ENCODE results near the gene PLA2G2D. TPM values are rescaled to one million over a fixed set of nuclear protein-coding genes. Genes with fewer than 3 reads are reported as not detected.

Gene PLA2G2D
- not detected for total RNA-seq
- polyA plus RNA-seq: not detected

- H3K4me1 ChIP-seq (ENCODE audit: insufficient read depth): peaks cover 2% of the 10 kb centered on the region
- no peaks in the 10 kb centered on the region for H3K36me3 ChIP-seq (ENCODE audit: insufficient read depth)
- H3K27ac ChIP-seq (ENCODE audit: low read depth): no peak within 1 kb of the TSS
- DNase-seq (ENCODE audit: extremely low spot score): no peak
- no peak within 1 kb of the TSS for H3K4me3 ChIP-seq (ENCODE audit: low read depth, low read length)
- 91% methylated on average over 2 of the region's 2 CpGs for WGBS
Observed at GRCh38 chr1:20119347-20119746, at the start of gene PLA2G2D. Gene PLA2G2D, minus strand, starts transcription at chr1:20119536. Its CDS starts 38 bp downstream, at chr1:20119498.

- 68% methylated on average over 9 of the region's 9 CpGs for WGBS
- H3K36me3 ChIP-seq (ENCODE audit: insufficient read depth): no peaks in the 10 kb centered on the region
- no peak overlapping the region for H3K27ac ChIP-seq (ENCODE audit: low read depth)
Observed at GRCh38 chr1:20168564-20169491, 49.5 kb upstream of the PLA2G2D start.

GRCh38 chr1:20167126-20167525, 47.8 kb upstream of the PLA2G2D start:
- no peaks in the 10 kb centered on the region for H3K36me3 ChIP-seq (ENCODE audit: insufficient read depth)
- H3K4me1 ChIP-seq (ENCODE audit: insufficient read depth): no peaks in the 10 kb centered on the region
- H3K4me3 ChIP-seq (ENCODE audit: low read depth, low read length): no peak overlapping the region
- no peak for DNase-seq (ENCODE audit: extremely low spot score)
- H3K27ac ChIP-seq (ENCODE audit: low read depth): no peak overlapping the region
- 81% methylated on average over 8 of the region's 8 CpGs for WGBS

More at GRCh38 chr1:20168564-20169491, 49.5 kb upstream of the PLA2G2D start:
- DNase-seq (ENCODE audit: extremely low spot score): no peak
- H3K4me1 ChIP-seq (ENCODE audit: insufficient read depth): no peaks in the 10 kb centered on the region
- H3K4me3 ChIP-seq (ENCODE audit: low read depth, low read length): no peak overlapping the region

- 66% methylated on average over 17 of the region's 17 CpGs for WGBS
- DNase-seq (ENCODE audit: extremely low spot score): no peak
- no peaks in the 10 kb centered on the region for H3K4me1 ChIP-seq (ENCODE audit: insufficient read depth)
- no peaks in the 10 kb centered on the region for H3K36me3 ChIP-seq (ENCODE audit: insufficient read depth)
- no peak overlapping the region for H3K4me3 ChIP-seq (ENCODE audit: low read depth, low read length)
- H3K27ac ChIP-seq (ENCODE audit: low read depth): no peak overlapping the region
Observed at GRCh38 chr1:20166051-20166450, 46.7 kb upstream of the PLA2G2D start.

GRCh38 chr1:20165522-20165951, 46.2 kb upstream of the PLA2G2D start:
- 91% methylated on average over 16 of the region's 16 CpGs for WGBS
- no peak for DNase-seq (ENCODE audit: extremely low spot score)

GRCh38 chr1:20164694-20165202, 45.4 kb upstream of the PLA2G2D start:
- 48% methylated on average over 15 of the region's 15 CpGs for WGBS
- no peaks in the 10 kb centered on the region for H3K4me1 ChIP-seq (ENCODE audit: insufficient read depth)
- H3K4me3 ChIP-seq (ENCODE audit: low read depth, low read length): no peak overlapping the region
- H3K27ac ChIP-seq (ENCODE audit: low read depth): no peak overlapping the region
- no peaks in the 10 kb centered on the region for H3K36me3 ChIP-seq (ENCODE audit: insufficient read depth)
- no peak for DNase-seq (ENCODE audit: extremely low spot score)

More at GRCh38 chr1:20165522-20165951, 46.2 kb upstream of the PLA2G2D start:
- H3K36me3 ChIP-seq (ENCODE audit: insufficient read depth): no peaks in the 10 kb centered on the region
- no peaks in the 10 kb centered on the region for H3K4me1 ChIP-seq (ENCODE audit: insufficient read depth)
- H3K4me3 ChIP-seq (ENCODE audit: low read depth, low read length): no peak overlapping the region
- H3K27ac ChIP-seq (ENCODE audit: low read depth): no peak overlapping the region

GRCh38 chr1:20160034-20160433, 40.7 kb upstream of the PLA2G2D start:
- no peaks in the 10 kb centered on the region for H3K36me3 ChIP-seq (ENCODE audit: insufficient read depth)
- H3K4me1 ChIP-seq (ENCODE audit: insufficient read depth): no peaks in the 10 kb centered on the region
- 88% methylated on average over 1 of the region's 1 CpG for WGBS
- H3K4me3 ChIP-seq (ENCODE audit: low read depth, low read length): no peak overlapping the region
- H3K27ac ChIP-seq (ENCODE audit: low read depth): no peak overlapping the region
- DNase-seq (ENCODE audit: extremely low spot score): no peak

GRCh38 chr1:20158358-20159070, 39.2 kb upstream of the PLA2G2D start:
- WGBS: 89% methylated on average over 7 of the region's 7 CpGs
- Histone ChIP-seq H3K4me1 (ENCODE audit: insufficient read depth) (no peaks in the 10 kb centered on the region), H3K27ac (ENCODE audit: low read depth) (no peak overlapping the region), H3K4me3 (ENCODE audit: low read depth, low read length) (no peak overlapping the region), H3K36me3 (ENCODE audit: insufficient read depth) (no peaks in the 10 kb centered on the region)
- no peak for DNase-seq (ENCODE audit: extremely low spot score)

- DNase-seq (ENCODE audit: extremely low spot score): no peak
- 86% methylated on average over 18 of the region's 18 CpGs for WGBS
Observed at GRCh38 chr1:20154301-20154831, 35.0 kb upstream of the PLA2G2D start.

GRCh38 chr1:20153000-20153418, 33.7 kb upstream of the PLA2G2D start:
- 58% methylated on average over 6 of the region's 6 CpGs for WGBS
- no peak overlapping the region for H3K4me3 ChIP-seq (ENCODE audit: low read depth, low read length)
- no peaks in the 10 kb centered on the region for H3K4me1 ChIP-seq (ENCODE audit: insufficient read depth)
- H3K27ac ChIP-seq (ENCODE audit: low read depth): no peak overlapping the region
- H3K36me3 ChIP-seq (ENCODE audit: insufficient read depth): no peaks in the 10 kb centered on the region
- no peak for DNase-seq (ENCODE audit: extremely low spot score)

More at GRCh38 chr1:20154301-20154831, 35.0 kb upstream of the PLA2G2D start:
- H3K36me3 ChIP-seq (ENCODE audit: insufficient read depth): no peaks in the 10 kb centered on the region
- H3K4me1 ChIP-seq (ENCODE audit: insufficient read depth): no peaks in the 10 kb centered on the region
- H3K27ac ChIP-seq (ENCODE audit: low read depth): no peak overlapping the region
- H3K4me3 ChIP-seq (ENCODE audit: low read depth, low read length): no peak overlapping the region

GRCh38 chr1:20152599-20152930, 33.2 kb upstream of the PLA2G2D start:
- Histone ChIP-seq H3K4me3 (ENCODE audit: low read depth, low read length) (no peak overlapping the region), H3K27ac (ENCODE audit: low read depth) (no peak overlapping the region), H3K4me1 (ENCODE audit: insufficient read depth) (no peaks in the 10 kb centered on the region), H3K36me3 (ENCODE audit: insufficient read depth) (no peaks in the 10 kb centered on the region)
- no peak for DNase-seq (ENCODE audit: extremely low spot score)
- 61% methylated on average over 7 of the region's 7 CpGs for WGBS

GRCh38 chr1:20151906-20152598, 32.7 kb upstream of the PLA2G2D start:
- Histone ChIP-seq H3K4me3 (ENCODE audit: low read depth, low read length) (no peak overlapping the region), H3K36me3 (ENCODE audit: insufficient read depth) (no peaks in the 10 kb centered on the region), H3K4me1 (ENCODE audit: insufficient read depth) (no peaks in the 10 kb centered on the region), H3K27ac (ENCODE audit: low read depth) (no peak overlapping the region)
- peak; percentile 42 for DNase-seq (ENCODE audit: extremely low spot score)
- WGBS: 5% methylated on average over 29 of the region's 29 CpGs

- no peak for DNase-seq (ENCODE audit: extremely low spot score)
- Histone ChIP-seq H3K27ac (ENCODE audit: low read depth) (no peak overlapping the region), H3K36me3 (ENCODE audit: insufficient read depth) (no peaks in the 10 kb centered on the region), H3K4me3 (ENCODE audit: low read depth, low read length) (no peak overlapping the region), H3K4me1 (ENCODE audit: insufficient read depth) (no peaks in the 10 kb centered on the region)
- WGBS: 88% methylated on average over 6 of the region's 6 CpGs
Observed at GRCh38 chr1:20150969-20151368, 31.6 kb upstream of the PLA2G2D start.
